IMR-90 (cell line): Measurements from ENCODE around the gene NRCAM. TPM values are rescaled to one million over a fixed set of nuclear protein-coding genes. Genes with fewer than 3 reads are reported as not detected.

Experiments
- ATAC-seq: fragments of 200-7000 bp; cut with Tn5 transposase; 2 replicates; pipeline ENCODE4 v1.9.1; 2020; ENCODE audit warnings: low read depth, mild to moderate bottlenecking, moderate library complexity
- BruUV-seq: library from RNA; stranded (reverse); fragments of 400-500 nt; replicated peaks from 2 replicates; lab custom pipeline; 2021; lab: Mats Ljungman, UMichigan
- CTCF ChIA-PET: fragments of 300-600 bp; formaldehyde crosslinking; extraction: SDS; loops from one replicate; lab custom pipeline; 2021; ENCODE audit warnings: antibody characterized with exemption; lab: Yijun Ruan, JAX
- POLR2A ChIA-PET: fragments of 300-600 bp; sonication (Branson Sonifier 250); formaldehyde crosslinking; loops from one replicate; lab custom pipeline; 2022; ENCODE audit warnings: antibody characterized with exemption; ENCODE audit not compliant: unreplicated experiment; lab: Charles Lee
- DNase-seq: peaks from one replicate; pipeline ENCODE4 v3.0.0; 2013
- H2AFZ ChIP-seq: replicated peaks from 2 replicates; pipeline ENCODE3; 2013; ENCODE audit warnings: low read length, mild to moderate bottlenecking; ENCODE audit not compliant: poor library complexity
- H2AK5ac ChIP-seq: 2 replicates; pipeline ENCODE4 v1.6.1; 2013; ENCODE audit warnings: low read depth, low read length, inconsistent platforms
- H2AK9ac ChIP-seq: replicated peaks from 2 replicates; pipeline ENCODE3; 2013; ENCODE audit warnings: mild to moderate bottlenecking, low read depth, low read length, moderate library complexity; ENCODE audit not compliant: poor library complexity
- H2BK120ac ChIP-seq: 2 replicates; pipeline ENCODE4 v1.6.1; 2013; ENCODE audit warnings: low read depth, low read length, inconsistent platforms
- H2BK15ac ChIP-seq: 3 replicates; pipeline ENCODE4 v1.6.1; 2013; ENCODE audit warnings: low read depth, low read length, inconsistent platforms
- H2BK20ac ChIP-seq: 2 replicates; pipeline ENCODE4 v1.6.1; 2013; ENCODE audit warnings: low read depth, mild to moderate bottlenecking, inconsistent platforms, low read length, moderate library complexity
- H2BK5ac ChIP-seq: 2 replicates; pipeline ENCODE4 v1.6.1; 2013; ENCODE audit warnings: mild to moderate bottlenecking, low read depth, low read length, inconsistent platforms; ENCODE audit not compliant: poor library complexity, severe bottlenecking
- H3K14ac ChIP-seq: replicated peaks from 2 replicates; pipeline ENCODE4 v1.6.1; 2013; ENCODE audit warnings: low read depth, low read length, inconsistent platforms
- H3K18ac ChIP-seq: 2 replicates; pipeline ENCODE4 v1.6.1; 2013; ENCODE audit warnings: low read depth, low read length, control low read depth
- H3K23ac ChIP-seq: 2 replicates; pipeline ENCODE4 v1.6.1; 2013; ENCODE audit warnings: low read depth, low read length, inconsistent platforms
- H3K27ac ChIP-seq: 2 replicates; pipeline ENCODE4 v1.5.1; 2013; ENCODE audit warnings: mild to moderate bottlenecking, control low read depth, low read length; ENCODE audit not compliant: insufficient read depth
- H3K27me3 ChIP-seq: 2 replicates; pipeline ENCODE4 v1.6.1; 2013; ENCODE audit warnings: low read length; ENCODE audit not compliant: control insufficient read depth, insufficient read depth
- H3K36me3 ChIP-seq: 2 replicates; pipeline ENCODE4 v1.6.1; 2013; ENCODE audit warnings: low read length, mixed read lengths; ENCODE audit not compliant: control insufficient read depth, insufficient read depth
- H3K4ac ChIP-seq: 2 replicates; pipeline ENCODE4 v1.6.1; 2013; ENCODE audit warnings: low read depth, low read length, inconsistent platforms
- H3K4me1 ChIP-seq: 2 replicates; pipeline ENCODE4 v1.6.1; 2013; ENCODE audit warnings: low read length, mixed read lengths; ENCODE audit not compliant: control insufficient read depth, insufficient read depth
- H3K4me2 ChIP-seq: 2 replicates; pipeline ENCODE4 v1.6.1; 2013; ENCODE audit warnings: low read depth, mild to moderate bottlenecking, control low read depth, low read length, moderate library complexity
- H3K4me3 ChIP-seq: 2 replicates; pipeline ENCODE4 v1.5.1; 2013; ENCODE audit warnings: low read depth, mild to moderate bottlenecking, control low read depth, low read length, moderate library complexity; ENCODE audit not compliant: insufficient read depth
- H3K56ac ChIP-seq: 2 replicates; pipeline ENCODE4 v1.6.1; 2013; ENCODE audit warnings: low read length, inconsistent platforms; ENCODE audit not compliant: insufficient read depth; ENCODE audit errors: extremely low read depth
- H3K79me1 ChIP-seq, 2 experiments: 2 replicates each; pipeline ENCODE4 v1.6.1; 2013; ENCODE audit warnings: low read length in 2 of 2, inconsistent platforms in 1 of 2, low read depth in 1 of 2
- H3K9ac ChIP-seq: 2 replicates; pipeline ENCODE4 v1.6.1; 2013; ENCODE audit warnings: low read depth, low read length, control low read depth
- H3K9me1 ChIP-seq: 2 replicates; pipeline ENCODE4 v1.6.1; 2013; ENCODE audit warnings: low read length, inconsistent platforms; ENCODE audit not compliant: insufficient read depth
- H3K9me3 ChIP-seq: 2 replicates; pipeline ENCODE4 v1.6.1; 2013; ENCODE audit warnings: low read length; ENCODE audit not compliant: control insufficient read depth, insufficient read depth
- H4K20me1 ChIP-seq: 2 replicates; pipeline ENCODE4 v1.6.1; 2013; ENCODE audit warnings: low read length, inconsistent platforms; ENCODE audit not compliant: insufficient read depth
- H4K5ac ChIP-seq: 2 replicates; pipeline ENCODE4 v1.6.1; 2013; ENCODE audit warnings: mild to moderate bottlenecking, low read depth, low read length, control low read depth
- H4K8ac ChIP-seq, 2 experiments: 2 replicates each; pipeline ENCODE4 v1.6.1; 2013; ENCODE audit warnings: low read depth in 2 of 2, low read length in 2 of 2, control low read depth in 1 of 2, inconsistent platforms in 1 of 2
- H4K91ac ChIP-seq: 2 replicates; pipeline ENCODE4 v1.6.1; 2013; ENCODE audit warnings: low read depth, low read length, inconsistent platforms; ENCODE audit not compliant: insufficient read depth
- BHLHE40 ChIP-seq: fragments of 150-350 bp; IDR thresholded peaks from 2 replicates; pipeline ENCODE4 v1.6.1; 2016; ENCODE audit warnings: mild to moderate bottlenecking, low read depth, low read length
- ELK1 ChIP-seq: fragments of 150-350 bp; IDR thresholded peaks from 2 replicates; pipeline ENCODE4 v1.6.1; 2016; ENCODE audit warnings: low read depth, mild to moderate bottlenecking, low read length, moderate library complexity, borderline replicate concordance
- POLR2A ChIP-seq: IDR thresholded peaks from 2 replicates; pipeline ENCODE4 v1.6.1; 2012; ENCODE audit warnings: mild to moderate bottlenecking, low read depth, low read length
- RAD21 ChIP-seq: IDR thresholded peaks from 2 replicates; pipeline ENCODE4 v1.6.1; 2012; ENCODE audit warnings: low read length, improper control_type of control experiment
- WGBS, 2 experiments: methylation state at CpG; one replicate each; pipeline versions ENCODE4 v1.1.5 to v1.1.7; 2013; ENCODE audit warnings: missing lambda C conversion rate in 2 of 2; ENCODE audit not compliant: insufficient read length in 1 of 2; ENCODE audit errors: extremely low coverage in 2 of 2; 5-methylcytosine and 5-hydroxymethylcytosine counted together
- dilution Hi-C: fragments of 300-500 bp; cut with HindIII; formaldehyde crosslinking; loops from one replicate; pipeline ENCODE4 v1.14.3; 2018; ENCODE audit warnings: low sequenced_read_pairs; ENCODE audit not compliant: unreplicated experiment
- in situ Hi-C: fragments of 300-500 bp; cut with MboI; formaldehyde crosslinking; loops from 3 replicates; pipeline ENCODE4 v1.14.3; 2019; ENCODE audit warnings: low sequenced_read_pairs, inconsistent platforms, mixed read lengths
- intact Hi-C: fragments of 100-400 bp; cut with micrococcal nuclease; formaldehyde crosslinking; loops from 2 replicates; pipeline ENCODE4 v1.10.0; 2022
- polyA plus RNA-seq, 3 experiments: library from polyadenylated mRNA; depleted of rRNA; stranded (reverse); fragments of >200 nt; gene quantifications; 2 replicates each; pipeline ENCODE4 v1.2.3, GENCODE V29; 2012; ENCODE audit warnings: low replicate concordance in 1 of 3
- total RNA-seq: library from RNA; depleted of rRNA; stranded (reverse); fragments of >200 nt; gene quantifications from 2 replicates; pipeline ENCODE4 v1.2.3, GENCODE V29; 2012

The NRCAM gene
- total and polyA plus RNA-seq, 2 of the 4 experiments (the other 2 are of a cell fraction), result 0.46 to 1.1 TPM

- Histone ChIP-seq H2AFZ (peak overlapping the region; percentile 14), H3K9ac (no peak overlapping the region), H3K4me2 (no peak overlapping the region), H2AK5ac (no peak overlapping the region), H3K4ac (no peak overlapping the region), H2AK9ac (no peak overlapping the region), H4K91ac (no peak overlapping the region), H3K79me1 (no peaks in the 10 kb centered on the region), H3K14ac (no peak overlapping the region), H3K23ac (no peak overlapping the region), H3K18ac (no peak overlapping the region), H3K36me3 (no peaks in the 10 kb centered on the region), H2BK20ac (no peak overlapping the region), H4K5ac (no peak overlapping the region), H2BK5ac (no peak overlapping the region), H3K4me3 (no peak overlapping the region), H3K4me1 (no peaks in the 10 kb centered on the region), H3K27me3 (peaks cover 2% of the 10 kb centered on the region; the same call in 1 of the 2 replicates), H4K8ac (no peak overlapping the region), H2BK120ac (no peak overlapping the region), H3K56ac (no peak overlapping the region), H3K9me1 (no peaks in the 10 kb centered on the region), H3K9me3 (no peaks in the 10 kb centered on the region), H3K27ac (no peak overlapping the region), H2BK15ac (no peak overlapping the region), H4K20me1 (no peaks in the 10 kb centered on the region)
- ChIA-PET CTCF (no interaction called here), POLR2A (no interaction called here)
- dilution Hi-C loops (no loop called here), intact Hi-C loops (no loop called here), in situ Hi-C loops (no loop called here)
- no peak for ATAC-seq
- no TSS peak for BruUV-seq
- DNase-seq, result no peak
- 100% methylated on average over 2 of the region's 4 CpGs; no CpG with 5 or more reads in 1 of the 2 experiments for WGBS, 2 experiments
- no peak for TF ChIP-seq BHLHE40
- no peak for TF ChIP-seq RAD21
- TF ChIP-seq POLR2A, result no peak
- no peak for TF ChIP-seq ELK1
Observed at GRCh38 chr7:108294595-108294994, 161.6 kb downstream of the NRCAM start.
